ENCODE results near the gene TICAM1.

- TF ChIP-seq CTCF (conservative IDR thresholded peaks at IDR 0.05 in 1 of 2, IDR thresholded peaks at IDR 0.05 in 1 of 2; ENCODE audit: low read depth in 1 of 2, low read length in 2 of 2) (no peak), EZH2 (IDR thresholded peaks at IDR 0.05; ENCODE audit: low read length, missing control alignments) (no peak)
Measured at GRCh38 chr19:4830332-4830731, 1.2 kb downstream of the TICAM1 start.
